Aorta (tissue), 5 donors: ENCODE data around the gene TINCR. TPM values are rescaled to one million over a fixed set of nuclear protein-coding genes. Genes with fewer than 3 reads are reported as not detected.

Source experiments
- ATAC-seq: fragments of 200-7000 bp; cut with Tn5 transposase; one replicate; pipeline ENCODE4 v1.9.1; 2022; ENCODE audit warnings: moderate library complexity; ENCODE audit not compliant: low FRiP score
- DNase-seq, 2 donors: peaks; one replicate each; pipeline ENCODE4 v3.0.0-alpha.2; 2020
- H3K27ac ChIP-seq, 2 donors: one replicate each; pipeline ENCODE4 v1.5.1; 2013; ENCODE audit warnings: low read length in 2 of 2, mild to moderate bottlenecking in 2 of 2, moderate library complexity in 2 of 2, control low read depth in 1 of 2, inconsistent platforms in 1 of 2, low read depth in 1 of 2
- H3K27me3 ChIP-seq, 2 donors: one replicate each; pipeline ENCODE4 v1.6.1; 2013; ENCODE audit warnings: control low read depth in 1 of 2, low read length in 1 of 2, mild to moderate bottlenecking in 1 of 2, moderate library complexity in 1 of 2; ENCODE audit not compliant: insufficient read depth in 2 of 2, control insufficient read depth in 1 of 2
- H3K36me3 ChIP-seq, 2 donors: one replicate each; pipeline ENCODE4 v1.6.1; 2013; ENCODE audit warnings: control low read depth in 1 of 2, low read length in 1 of 2, mild to moderate bottlenecking in 1 of 2; ENCODE audit not compliant: insufficient read depth in 2 of 2, control insufficient read depth in 1 of 2
- H3K4me1 ChIP-seq, 2 donors: one replicate each; pipeline ENCODE4 v1.6.1; 2013; ENCODE audit warnings: low read length in 2 of 2, control low read depth in 1 of 2, mild to moderate bottlenecking in 1 of 2, moderate library complexity in 1 of 2; ENCODE audit not compliant: insufficient read depth in 2 of 2, control insufficient read depth in 1 of 2
- H3K4me3 ChIP-seq, 2 donors: one replicate each; pipeline ENCODE4 v1.5.1; 2013; ENCODE audit warnings: low read length in 2 of 2, control low read depth in 1 of 2, mild to moderate bottlenecking in 1 of 2
- H3K9me3 ChIP-seq: one replicate; pipeline ENCODE4 v1.6.1; 2013; ENCODE audit warnings: mild to moderate bottlenecking, low read length; ENCODE audit not compliant: control insufficient read depth
- whole genome bisulfite sequencing, 2 donors: extraction: QIAGEN DNeasy Blood & Tissue Kit; methylation state at CpG; one replicate each; pipeline ENCODE4 v1.1.7; 2013; 5-methylcytosine and 5-hydroxymethylcytosine counted together
- intact Hi-C, 2 donors: fragments of 100-400 bp; cut with DNase I; formaldehyde crosslinking; loops; one replicate each; pipeline versions ENCODE4 v1.14.2 to v1.15.0; 2022
- polyA plus RNA-seq, 2 donors: library from polyadenylated mRNA; stranded (reverse); fragments of 200-250 nt; gene quantifications; one replicate each; pipeline ENCODE4 v1.2.3, GENCODE V29; 2013
- total RNA-seq, 2 donors: library from RNA; stranded (reverse); fragmentation: NEBNext Ultra II Directional; extraction: Animal tissue kit (Norgen Biotek cat#: 25700); gene quantifications; one replicate each; pipeline ENCODE4 v1.2.1, GENCODE V29; 2021
- donor health status: healthy with polysubstance abuse.
- donor health status: Bipolar disorder and iron deficiency.
- donor health status: DM: no; HTN: no; CAD: no.
- donor health status: DM: no; HTN: no; CAD: no.
- donor health status: DM: yes; HTN: yes; CAD: no.

TINCR gene
- total and polyA plus RNA-seq, 4 donors: 0.50 to 1.1 (median 1.0) TPM

DNA sequence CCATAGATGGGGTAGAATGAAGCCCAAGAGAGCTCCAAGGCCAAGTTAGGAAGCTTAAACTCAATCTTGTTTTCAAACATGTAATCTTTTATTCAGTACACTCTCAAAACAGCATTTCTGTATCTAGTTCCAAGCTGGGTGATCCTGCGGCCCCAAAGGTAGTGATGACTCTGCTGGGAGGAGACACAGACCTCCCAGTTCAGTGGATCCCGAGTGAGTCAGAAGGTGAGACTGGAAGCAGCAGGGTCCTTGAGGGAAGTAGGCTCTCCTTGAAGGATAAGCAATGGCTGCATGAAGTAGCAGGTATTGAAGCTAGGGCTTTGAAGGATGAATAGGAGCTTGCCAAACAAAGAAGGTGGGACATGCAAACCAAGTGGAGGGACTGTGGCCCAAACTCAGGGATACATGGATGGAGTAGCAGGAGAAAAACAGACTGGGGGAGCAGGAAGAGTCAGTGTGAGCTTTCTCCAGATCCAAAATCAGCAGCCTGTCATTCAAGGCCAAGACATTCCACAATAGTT, 9.6 kb downstream of the TINCR start:
- peaks cover 12% of the 10 kb centered on the region for H3K9me3 ChIP-seq
- H3K27me3 ChIP-seq: no peaks in the 10 kb centered on the region
- H3K4me3 ChIP-seq: no peak overlapping the region
- H3K36me3 ChIP-seq: no peaks in the 10 kb centered on the region
- H3K4me1 ChIP-seq: no peaks in the 10 kb centered on the region
- no peak for DNase-seq
- 75 to 86% methylated on average over 2 of the region's 2 CpGs for WGBS, 2 donors
- H3K27ac ChIP-seq: no peak overlapping the region
- no peak for ATAC-seq
- intact Hi-C loops: no loop called here

DNA sequence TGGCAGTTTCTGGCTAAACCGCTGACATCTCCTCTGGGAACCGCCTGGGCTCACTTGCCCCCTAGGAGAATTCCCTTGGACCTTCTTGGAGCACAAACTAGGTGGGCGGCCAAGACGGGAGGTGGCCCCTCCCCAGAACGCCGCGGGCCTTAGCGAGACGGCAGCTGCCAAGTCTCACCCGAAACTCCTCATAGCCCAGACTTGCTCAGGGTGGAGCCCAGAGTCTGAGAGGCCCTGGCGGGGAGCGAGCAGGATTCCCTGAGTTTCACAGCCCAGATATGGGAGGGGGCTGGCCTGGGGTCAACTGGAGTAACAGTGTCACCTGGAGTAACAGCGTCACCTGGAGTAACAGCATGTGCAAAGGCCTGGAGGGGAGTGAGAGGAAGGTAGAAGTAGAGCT, 10.1 kb downstream of the TINCR start:
- Histone ChIP-seq H3K27me3 (no peaks in the 10 kb centered on the region), H3K36me3 (no peaks in the 10 kb centered on the region), H3K4me3 (no peak overlapping the region), H3K4me1 (no peaks in the 10 kb centered on the region), H3K9me3 (peaks cover 9% of the 10 kb centered on the region), H3K27ac (no peak overlapping the region)
- intact Hi-C loops: no loop called here
- ATAC-seq (no peak), DNase-seq (no peak)
- 20 to 27% methylated on average over 13 of the region's 13 CpGs for WGBS, 2 donors

DNA sequence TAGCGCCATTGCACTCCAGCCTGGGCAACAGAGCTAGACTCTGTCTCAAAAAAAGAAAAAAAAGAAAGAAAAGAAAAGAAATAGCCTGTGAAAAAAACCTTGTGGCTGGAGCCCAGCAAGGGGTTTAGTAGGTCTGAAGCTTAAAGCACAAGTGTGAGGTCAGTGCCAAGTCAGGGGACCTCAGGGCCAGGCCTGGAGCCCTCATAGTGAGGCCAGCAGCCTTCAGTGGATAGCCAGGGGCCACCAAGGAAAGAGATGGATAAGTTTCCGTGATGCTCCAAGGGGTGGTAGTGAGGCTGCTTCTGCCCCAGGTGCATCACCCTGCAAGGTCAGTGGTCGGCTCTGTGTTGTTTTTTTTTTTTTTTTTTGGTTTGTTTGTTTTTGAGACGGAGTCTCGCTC, 12.9 kb downstream of the TINCR start:
- Histone ChIP-seq H3K36me3 (no peaks in the 10 kb centered on the region), H3K27ac (no peak overlapping the region), H3K9me3 (no peaks in the 10 kb centered on the region), H3K4me1 (no peaks in the 10 kb centered on the region), H3K4me3 (no peak overlapping the region), H3K27me3 (no peaks in the 10 kb centered on the region)
- WGBS, 2 donors: 74 to 75% methylated on average over 4 to 5 of the region's 5 CpGs
- intact Hi-C loops: no loop called here
- DNase-seq (no peak), ATAC-seq (no peak)

DNA sequence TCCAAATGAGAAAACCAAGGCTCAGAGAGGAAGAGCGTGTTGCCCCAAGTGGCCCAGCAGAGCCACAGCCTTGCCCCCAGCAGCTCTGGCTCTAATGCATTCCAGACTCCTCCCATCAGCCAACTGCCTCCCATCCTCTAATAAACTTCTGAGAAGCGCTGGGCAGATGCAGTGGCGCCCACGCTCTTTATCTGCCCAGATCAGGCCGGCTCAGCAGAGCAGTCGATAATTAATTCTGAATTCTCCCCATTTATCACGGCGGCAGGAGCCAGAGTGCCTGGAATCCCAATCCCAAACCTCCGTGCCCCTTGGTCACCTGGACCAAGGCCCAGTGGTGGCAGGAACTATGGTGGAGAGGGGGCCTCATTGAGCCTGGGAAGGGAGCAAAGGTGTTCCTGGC, 13.9 kb downstream of the TINCR start:
- intact Hi-C loops: no loop called here
- no peak for ATAC-seq
- WGBS, 2 donors: 75 to 78% methylated on average over 9 of the region's 9 CpGs

DNA sequence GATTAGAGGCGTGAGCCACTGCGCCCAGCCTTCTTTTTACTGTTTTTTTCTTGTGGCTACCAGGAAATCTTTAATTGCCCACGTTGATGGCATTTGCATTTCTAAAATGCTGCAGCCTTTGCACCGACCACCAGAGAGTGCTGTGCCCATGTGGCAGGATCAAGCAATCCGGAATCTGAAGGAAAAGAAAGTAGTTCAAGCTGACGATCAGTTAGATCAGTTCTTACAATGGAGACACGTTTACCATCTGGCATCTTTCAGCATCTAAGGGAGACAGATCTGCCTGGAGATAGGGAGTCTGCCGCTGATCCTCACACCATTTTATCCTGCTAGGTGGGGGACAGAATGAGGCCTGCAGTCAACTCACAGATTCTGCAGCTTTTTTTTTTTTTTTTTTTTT, 19.9 kb downstream of the TINCR start:
- no peaks in the 10 kb centered on the region for H3K9me3 ChIP-seq
- H3K36me3 ChIP-seq: no peaks in the 10 kb centered on the region
- intact Hi-C loops: no loop called here
- no peaks in the 10 kb centered on the region for H3K4me1 ChIP-seq
- no peak overlapping the region for H3K4me3 ChIP-seq
- ATAC-seq (no peak), DNase-seq (no peak)
- no peak overlapping the region for H3K27ac ChIP-seq
- WGBS, 2 donors: 45 to 56% methylated on average over 8 of the region's 8 CpGs
- no peaks in the 10 kb centered on the region for H3K27me3 ChIP-seq

More for the DNA sequence above, 13.9 kb downstream of the TINCR start:
- Histone ChIP-seq H3K36me3 (no peaks in the 10 kb centered on the region), H3K27ac (no peak overlapping the region), H3K4me3 (no peak overlapping the region), H3K27me3 (no peaks in the 10 kb centered on the region), H3K4me1 (no peaks in the 10 kb centered on the region), H3K9me3 (no peaks in the 10 kb centered on the region)
- DNase-seq: no peak

DNA sequence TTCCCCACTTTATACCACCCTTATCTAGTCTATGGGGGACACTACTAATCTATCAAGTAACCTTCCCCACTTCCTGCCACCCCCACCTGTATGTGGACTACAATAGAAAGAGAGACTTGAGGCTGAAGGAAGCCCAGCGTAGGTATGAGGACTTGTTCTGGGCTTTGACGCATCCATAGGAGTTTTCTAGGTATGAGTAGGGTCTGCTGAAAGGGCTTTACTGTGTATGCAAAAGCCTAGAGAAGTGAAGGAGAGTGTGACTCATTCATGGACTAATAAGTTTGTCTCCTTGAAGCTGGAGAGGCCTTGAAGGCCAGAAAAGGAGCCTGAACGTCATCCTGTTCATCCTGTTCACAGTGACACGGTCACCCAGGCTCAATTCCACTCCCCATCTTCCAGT, 21.8 kb downstream of the TINCR start:
- Histone ChIP-seq H3K27me3 (no peaks in the 10 kb centered on the region), H3K9me3 (no peaks in the 10 kb centered on the region), H3K4me3 (no peak overlapping the region), H3K27ac (no peak overlapping the region), H3K4me1 (no peaks in the 10 kb centered on the region), H3K36me3 (no peaks in the 10 kb centered on the region)
- intact Hi-C loops: no loop called here
- WGBS, 2 donors: 83 to 92% methylated on average over 4 of the region's 4 CpGs
- ATAC-seq: no peak
- DNase-seq: no peak

DNA sequence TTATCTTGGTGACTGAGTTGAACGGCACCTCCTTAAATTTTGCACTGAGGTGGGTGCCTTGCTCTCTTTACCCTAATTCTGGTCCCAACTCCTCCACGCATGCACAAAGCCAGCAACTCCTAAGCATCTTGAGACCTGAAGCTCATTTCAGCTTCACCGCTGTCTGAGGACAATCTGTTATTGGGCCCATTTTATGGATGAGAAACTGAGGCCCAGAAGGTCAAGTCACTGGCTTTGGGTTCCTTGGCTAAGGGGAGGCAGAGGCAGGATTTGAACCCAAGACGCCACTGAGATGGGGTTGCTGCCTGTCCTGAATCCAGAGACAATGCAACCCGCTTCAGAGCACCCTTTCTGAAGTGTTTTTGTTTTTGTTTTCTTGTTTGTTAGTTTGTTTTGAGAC, 22.7 kb downstream of the TINCR start:
- Histone ChIP-seq H3K27me3 (no peaks in the 10 kb centered on the region), H3K4me1 (no peaks in the 10 kb centered on the region), H3K4me3 (no peak overlapping the region), H3K27ac (no peak overlapping the region), H3K9me3 (no peaks in the 10 kb centered on the region), H3K36me3 (no peaks in the 10 kb centered on the region)
- WGBS, 2 donors: 83 to 88% methylated on average over 5 of the region's 5 CpGs
- no peak for ATAC-seq
- intact Hi-C loops: no loop called here
- DNase-seq: no peak

DNA sequence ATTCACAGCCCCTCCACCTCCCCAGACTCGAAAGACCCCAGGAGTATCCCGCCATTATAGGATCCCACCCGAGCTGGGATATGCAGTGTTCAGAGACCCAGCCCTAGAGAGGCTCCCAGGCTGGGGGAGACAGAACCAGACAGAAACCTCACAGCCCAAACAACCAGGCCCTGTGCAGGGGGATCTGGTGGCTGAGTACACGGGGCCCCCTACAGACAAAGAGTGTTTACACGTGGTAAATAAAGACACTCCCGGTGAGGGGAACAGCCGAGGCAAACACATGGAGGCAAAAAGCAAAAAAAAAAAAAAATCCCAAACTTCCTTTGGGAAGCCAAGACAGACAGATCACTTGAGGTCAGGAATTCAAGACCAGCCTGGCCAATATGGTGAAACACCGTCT, 25.1 kb downstream of the TINCR start:
- intact Hi-C loops: no loop called here
- DNase-seq (no peak), ATAC-seq (no peak)
- Histone ChIP-seq H3K4me1 (no peaks in the 10 kb centered on the region), H3K27me3 (no peaks in the 10 kb centered on the region), H3K9me3 (no peaks in the 10 kb centered on the region), H3K4me3 (no peak overlapping the region), H3K36me3 (no peaks in the 10 kb centered on the region), H3K27ac (no peak overlapping the region)
- WGBS, 2 donors: 54% methylated on average over 8 of the region's 8 CpGs

DNA sequence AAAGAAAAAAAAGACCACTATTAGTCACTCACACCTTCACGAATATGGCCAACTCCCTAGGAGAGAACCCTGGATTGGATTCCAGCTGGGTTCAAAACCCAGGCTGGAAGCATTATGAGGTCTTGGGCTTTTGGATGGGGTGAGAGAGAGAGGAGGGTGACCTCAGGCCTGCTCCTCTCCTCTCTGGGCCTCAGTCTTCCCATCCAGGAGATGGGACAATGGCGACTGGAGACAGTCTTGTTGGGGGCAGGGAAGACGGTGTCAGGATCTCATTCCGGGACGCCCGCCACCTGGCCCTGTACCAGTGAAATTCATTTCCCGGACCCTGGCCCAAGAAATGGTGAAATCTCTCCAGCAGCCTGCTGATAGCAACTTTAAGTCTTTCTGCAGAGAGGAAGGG, 26.3 kb downstream of the TINCR start:
- 56 to 59% methylated on average over 7 of the region's 7 CpGs for WGBS, 2 donors
- Histone ChIP-seq H3K4me3 (no peak overlapping the region), H3K27me3 (no peaks in the 10 kb centered on the region), H3K4me1 (no peaks in the 10 kb centered on the region), H3K36me3 (no peaks in the 10 kb centered on the region), H3K27ac (no peak overlapping the region), H3K9me3 (no peaks in the 10 kb centered on the region)
- ATAC-seq: no peak
- intact Hi-C loops: no loop called here
- no peak for DNase-seq
